Stimulated activated CD4-positive, alpha-beta T cell treated with anti-CD3 and anti-CD28 coated beads, Interleukin-15, amount 100 ng/mL, for 24 hours (primary cell): Measurements from ENCODE around the gene PEX11B.

ENCODE experiments used
- DNase-seq: peaks from one replicate; pipeline ENCODE4 v3.0.0-alpha.2; 2020

Gene PEX11B

GRCh38 chr1:145901312-145902021 lies 17.1 kb downstream of the PEX11B start:
- no peak for DNase-seq

GRCh38 chr1:145898756-145899155 lies 19.8 kb downstream of the PEX11B start:
- DNase-seq = no peak

- no peak for DNase-seq
These were observed 20.5 kb downstream of the PEX11B start for GRCh38 chr1:145897969-145898368.

- DNase-seq = no peak
These were observed 23.0 kb downstream of the PEX11B start for GRCh38 chr1:145895471-145895870.

GRCh38 chr1:145893306-145894055 lies 25.0 kb downstream of the PEX11B start:
- DNase-seq = no peak

GRCh38 chr1:145892486-145893087 lies 25.9 kb downstream of the PEX11B start:
- DNase-seq = no peak

GRCh38 chr1:145891587-145892485 lies 26.7 kb downstream of the PEX11B start:
- peak; percentile 71 for DNase-seq

- no peak for DNase-seq
These were observed 27.4 kb downstream of the PEX11B start for GRCh38 chr1:145891143-145891542.

GRCh38 chr1:145889722-145890121 lies 28.8 kb downstream of the PEX11B start:
- DNase-seq = no peak

- DNase-seq = no peak
These were observed 30.9 kb downstream of the PEX11B start for GRCh38 chr1:145887631-145888030.

GRCh38 chr1:145886816-145887215 lies 31.7 kb downstream of the PEX11B start:
- DNase-seq = no peak

GRCh38 chr1:145886390-145886789 lies 32.1 kb downstream of the PEX11B start:
- DNase-seq = no peak

- DNase-seq = peak; percentile 95
These were observed 32.7 kb downstream of the PEX11B start, which contains the start of gene ANKRD35 for GRCh38 chr1:145885738-145886287. Gene ANKRD35, minus strand, starts transcription at chr1:145885866. Its CDS starts 108 bp downstream, at chr1:145885758.

GRCh38 chr1:145884675-145885074 lies 33.8 kb downstream of the PEX11B start:
- DNase-seq = no peak

GRCh38 chr1:145879775-145880174 lies 38.7 kb downstream of the PEX11B start:
- DNase-seq = no peak

- DNase-seq = no peak
These were observed 39.8 kb downstream of the PEX11B start for GRCh38 chr1:145878724-145879123.

- no peak for DNase-seq
These were observed 40.5 kb downstream of the PEX11B start for GRCh38 chr1:145877923-145878486.

GRCh38 chr1:145874646-145875045 lies 43.9 kb downstream of the PEX11B start:
- DNase-seq = no peak

- DNase-seq = peak; percentile 57
These were observed 46.3 kb downstream of the PEX11B start for GRCh38 chr1:145871994-145872924.

GRCh38 chr1:145868232-145868631 lies 50.3 kb downstream of the PEX11B start:
- DNase-seq = no peak
